HTERT RPE-1 (cell line): Measurements from ENCODE around the gene BLACAT1.
"Not testable (repeated sequence)": the region's sequence is repeated elsewhere in the genome, so short reads cannot be mapped to it uniquely, and the experiment has no call there.

ENCODE experiments used
- in situ Hi-C: fragments of 300-500 bp; cut with MboI; formaldehyde crosslinking; loops from 4 replicates; pipeline ENCODE4 v1.14.3; 2020; ENCODE audit warnings: low sequenced_read_pairs

BLACAT1 gene

DNA sequence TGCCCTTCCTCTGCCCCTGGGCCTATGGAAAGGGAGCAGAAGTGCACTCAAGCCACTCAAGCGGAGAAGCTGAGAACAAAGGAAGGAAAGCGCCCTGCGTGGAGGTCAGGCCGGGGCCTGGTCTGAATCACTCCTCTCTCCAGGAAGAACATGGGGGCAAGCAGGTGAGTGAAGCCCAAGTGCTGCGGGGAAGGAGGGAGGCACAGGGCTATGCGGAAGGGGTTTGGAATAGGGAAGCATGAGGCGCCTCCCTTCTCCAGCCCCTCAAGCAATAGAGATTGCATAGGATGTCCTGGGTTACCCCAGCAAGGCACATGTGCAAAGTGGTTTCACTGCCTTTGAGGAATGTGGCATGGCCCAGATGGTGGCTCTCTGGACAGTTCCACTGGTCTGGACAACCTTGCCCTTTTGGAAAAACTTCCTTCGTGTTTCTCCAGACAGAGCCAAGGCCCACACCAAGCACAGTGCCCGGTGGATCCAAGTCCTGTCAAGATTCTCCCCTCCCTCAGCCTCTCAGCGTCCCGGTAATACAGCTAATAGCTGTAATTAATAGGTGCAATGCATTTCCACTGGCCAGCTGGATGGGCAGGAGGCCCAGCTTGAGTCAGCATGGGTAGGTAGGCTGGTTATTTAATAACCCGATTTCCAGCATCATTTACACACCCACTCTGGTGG is 13.7 kb downstream of the BLACAT1 start:
- in situ Hi-C loops, result no loop called here

DNA sequence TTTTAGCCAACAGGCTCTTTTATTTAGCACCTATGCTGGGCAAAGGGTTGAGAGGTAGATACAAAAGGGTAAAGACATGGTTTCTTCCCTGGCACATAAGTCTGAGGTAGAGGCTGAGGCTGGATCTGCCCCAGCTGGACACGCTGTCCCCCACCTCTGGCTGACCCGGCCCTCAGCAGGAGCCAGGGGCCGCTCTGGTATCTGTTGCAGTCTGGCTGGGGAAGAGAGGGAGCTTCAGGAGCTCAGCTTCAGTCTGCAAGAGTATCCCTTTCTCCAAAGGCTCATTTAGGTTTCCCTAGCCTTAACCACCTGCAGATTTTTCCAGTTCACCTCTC is 14.2 kb downstream of the BLACAT1 start:
- in situ Hi-C loops, result no loop called here

DNA sequence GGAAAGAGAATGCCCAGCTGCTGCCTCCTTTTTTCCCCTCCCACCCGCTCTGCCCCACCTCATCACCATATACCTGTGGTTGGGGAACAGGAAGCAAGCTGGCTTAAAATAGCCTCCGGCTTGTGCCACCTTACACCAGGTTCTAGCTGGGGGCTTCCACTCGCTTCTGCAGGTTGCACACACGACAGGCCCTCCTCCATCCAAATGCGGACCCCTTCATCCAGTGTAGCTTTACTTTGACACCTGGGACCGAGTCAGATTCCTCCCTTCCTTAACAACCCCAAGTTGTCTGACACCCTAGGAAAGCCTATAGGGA is 14.6 kb downstream of the BLACAT1 start:
- in situ Hi-C loops, result no loop called here

DNA sequence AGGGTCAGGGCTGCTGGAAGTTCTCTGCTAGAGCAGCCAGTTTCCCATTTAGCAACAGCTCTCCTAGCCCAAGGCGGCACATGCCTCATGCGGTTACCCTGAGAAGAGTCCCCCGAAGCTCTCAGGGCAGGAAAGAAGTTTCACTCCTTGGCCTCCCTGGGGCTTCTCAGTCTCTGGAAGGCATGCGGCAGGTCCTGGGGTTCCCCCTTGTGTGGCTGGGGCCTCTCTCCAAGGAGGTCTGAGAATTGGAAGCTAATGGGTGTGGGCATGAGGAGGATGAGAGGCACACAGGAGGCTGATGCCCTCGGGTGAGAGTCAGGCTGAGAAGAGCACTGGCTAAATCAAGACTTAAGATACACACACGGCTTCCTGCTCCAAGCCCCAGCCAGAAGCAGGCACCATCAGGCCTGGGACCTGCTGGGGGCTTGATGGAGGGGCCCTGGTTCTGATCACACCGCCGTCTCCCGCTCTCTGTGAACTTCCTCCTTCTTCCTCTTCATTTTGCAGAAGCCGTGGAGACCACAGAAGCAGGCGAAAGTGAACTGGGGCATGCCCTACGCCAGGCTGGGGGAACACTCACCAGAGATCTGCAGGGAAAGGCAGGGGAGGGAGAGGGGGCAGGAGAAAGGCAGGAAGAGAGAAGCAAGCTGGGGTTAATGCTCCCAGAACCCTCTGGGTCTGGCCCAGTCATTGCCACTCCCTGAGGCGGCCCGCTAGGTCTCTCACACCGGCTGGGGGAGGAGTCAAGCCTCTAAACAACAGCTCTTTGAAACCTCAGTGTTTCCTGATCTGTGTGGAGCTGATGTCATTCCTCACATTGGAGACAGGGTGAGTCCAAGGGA is 15.1 kb downstream of the BLACAT1 start:
- in situ Hi-C loops, result no loop called here

- in situ Hi-C loops, result no loop called here
Observed at GRCh38 chr1:205440121-205440475, 15.7 kb downstream of the BLACAT1 start.

GRCh38 chr1:205438213-205439158 is 17.4 kb downstream of the BLACAT1 start:
- in situ Hi-C loops, result no loop called here

GRCh38 chr1:205437570-205437969 is 18.3 kb downstream of the BLACAT1 start:
- in situ Hi-C loops, result no loop called here

- in situ Hi-C loops, result no loop called here
Observed at GRCh38 chr1:205436776-205437410, 19.0 kb downstream of the BLACAT1 start.

- in situ Hi-C loops, result no loop called here
Observed at GRCh38 chr1:205435578-205436573, 20.0 kb downstream of the BLACAT1 start.

DNA sequence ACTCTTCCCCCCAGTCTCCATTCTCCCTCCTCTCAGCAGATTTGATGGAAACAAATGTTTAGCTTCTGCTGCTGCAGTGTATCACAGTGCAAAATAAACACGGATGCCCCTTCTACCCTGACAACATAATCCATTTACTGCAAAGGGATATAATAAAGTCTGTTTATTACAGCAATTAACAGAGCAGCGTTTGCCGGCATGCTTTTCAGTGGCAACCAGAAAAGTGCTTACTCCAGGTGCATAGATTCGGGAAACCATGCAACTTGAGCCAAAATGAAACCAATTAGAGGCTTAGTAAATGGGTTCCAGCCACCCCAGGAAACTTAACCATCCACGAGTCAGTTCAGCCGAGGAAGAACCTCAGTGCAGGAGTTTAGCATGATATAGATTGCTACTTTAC is 21.1 kb downstream of the BLACAT1 start:
- in situ Hi-C loops, result no loop called here

DNA sequence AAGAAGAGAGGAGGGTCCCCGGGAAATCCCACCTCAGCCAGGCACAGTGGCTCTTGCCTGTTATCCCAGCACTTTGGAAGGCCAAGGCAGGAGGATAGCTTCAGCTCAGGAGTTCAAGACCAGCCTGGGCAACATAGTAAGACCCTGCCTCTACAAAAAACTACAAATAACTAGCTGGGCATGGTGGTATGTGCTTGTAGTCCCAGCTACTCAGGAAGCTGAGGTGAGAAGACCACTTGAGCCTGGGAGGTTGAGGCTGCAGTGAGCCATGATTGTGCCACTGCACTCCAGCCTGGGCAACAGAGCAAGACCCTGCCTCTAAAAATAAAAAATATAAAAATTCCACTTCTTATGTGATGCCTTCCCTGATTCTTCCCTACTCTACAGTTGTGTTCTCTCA is 23.2 kb downstream of the BLACAT1 start:
- in situ Hi-C loops, result not testable (repeated sequence)

DNA sequence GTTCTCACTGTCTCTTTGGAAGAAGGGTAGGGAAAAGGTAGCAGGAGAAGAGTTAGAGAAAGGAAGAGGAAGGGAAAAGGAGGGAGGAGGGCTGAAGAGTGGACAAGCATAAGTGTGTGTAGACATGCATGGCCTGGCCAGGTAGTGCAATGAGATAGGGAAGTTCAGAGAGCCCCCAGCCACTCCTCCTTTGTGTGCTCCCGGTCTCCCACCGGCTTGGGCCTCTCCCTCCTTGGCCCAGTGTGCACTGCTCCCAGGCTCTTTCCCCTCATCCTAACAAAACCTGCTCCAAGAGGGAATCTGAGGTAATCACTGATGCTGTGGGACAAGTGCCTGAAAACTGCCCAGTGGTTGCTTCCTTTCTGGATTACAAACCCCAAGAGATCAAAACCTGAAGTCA is 23.7 kb downstream of the BLACAT1 start:
- in situ Hi-C loops, result no loop called here

- in situ Hi-C loops, result no loop called here
Observed at GRCh38 chr1:205430696-205431305, 25.0 kb downstream of the BLACAT1 start.

DNA sequence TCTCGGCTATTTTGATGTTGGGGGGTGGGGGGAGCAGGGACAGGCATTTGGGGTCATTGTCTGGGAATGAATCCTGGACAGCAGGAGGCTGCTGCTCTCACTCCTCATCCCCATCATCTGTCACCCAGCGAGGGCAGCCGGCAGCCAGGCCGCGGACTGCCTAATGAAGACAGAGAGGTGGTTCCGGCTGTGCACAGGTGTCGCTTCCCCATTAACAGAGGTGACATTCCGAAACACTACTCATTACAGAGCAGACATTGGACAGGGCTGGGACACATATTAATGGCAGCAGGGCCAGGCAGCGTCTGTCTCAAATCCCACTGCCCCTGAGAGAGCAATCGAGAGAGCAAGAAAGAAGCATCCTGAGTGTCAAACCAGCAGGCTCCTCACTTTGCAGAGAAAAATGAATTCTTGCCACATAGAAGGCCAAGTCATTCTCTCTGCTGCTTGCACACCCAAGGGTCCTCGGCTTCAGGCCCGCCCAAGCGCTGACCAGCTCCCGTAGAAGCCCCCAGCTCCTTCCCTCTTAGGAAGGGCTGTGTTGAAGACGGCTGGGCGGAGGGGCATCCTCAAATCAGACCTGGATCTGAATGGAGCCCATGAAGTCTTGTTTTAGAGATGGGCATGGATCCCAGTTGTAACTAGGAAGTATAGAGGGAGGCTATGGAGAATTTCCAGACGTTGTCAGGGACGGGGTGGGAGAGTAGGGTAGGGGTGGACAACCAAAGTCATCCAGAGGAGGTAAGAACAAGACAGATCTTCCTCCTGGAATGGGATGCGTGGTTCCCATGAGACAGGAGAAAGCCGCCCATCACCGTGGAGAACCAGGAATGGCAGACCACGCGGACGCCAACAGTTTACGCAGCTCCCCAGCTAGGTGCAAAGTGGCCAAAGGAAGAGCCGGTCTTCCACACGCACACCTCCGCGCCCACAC is 25.8 kb downstream of the BLACAT1 start:
- in situ Hi-C loops, result no loop called here

- in situ Hi-C loops, result no loop called here
Observed at GRCh38 chr1:205424901-205425600, 30.8 kb downstream of the BLACAT1 start.

GRCh38 chr1:205423814-205424399 is 31.9 kb downstream of the BLACAT1 start:
- in situ Hi-C loops, result no loop called here

DNA sequence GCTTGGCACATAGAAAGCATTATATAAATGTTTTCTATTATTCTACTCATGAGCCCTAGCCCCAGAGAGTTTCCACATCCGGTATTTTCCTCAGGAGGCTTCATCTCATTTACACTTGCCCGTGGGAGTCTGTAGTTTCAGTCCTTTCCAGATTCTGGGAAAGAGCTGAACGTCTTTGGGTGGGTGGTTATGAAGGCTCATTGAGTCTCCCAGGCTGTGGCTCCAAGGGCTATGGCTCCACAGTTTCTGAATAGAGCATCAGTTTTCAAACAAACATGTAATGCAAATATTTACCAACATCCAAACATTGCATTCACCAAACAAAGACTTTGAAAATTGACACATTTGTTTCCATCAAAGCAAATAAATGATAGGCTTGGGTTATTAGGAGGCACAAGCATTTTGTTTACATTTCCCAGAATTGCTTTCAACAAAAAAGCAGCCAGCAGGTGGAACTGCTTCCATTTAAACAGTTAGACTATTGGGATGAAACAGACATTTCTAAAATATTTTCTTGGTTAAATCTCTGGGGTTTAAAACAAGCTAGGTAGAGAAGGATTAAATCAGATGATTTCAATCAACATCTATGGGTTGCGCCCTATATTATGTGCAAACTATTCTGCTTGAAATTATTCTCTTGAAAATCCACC is 32.7 kb downstream of the BLACAT1 start:
- in situ Hi-C loops, result no loop called here
